Measurements from ENCODE around the gene FRS3.

Gene FRS3

GRCh38 chr6:41741625-41742490 is 37.8 kb downstream of the FRS3 start:
- DNase-seq, result no peak

- DNase-seq, result no peak
These were observed 39.1 kb downstream of the FRS3 start for GRCh38 chr6:41740366-41741162.

GRCh38 chr6:41739041-41739440 is 40.7 kb downstream of the FRS3 start:
- no peak for DNase-seq

GRCh38 chr6:41737591-41738130 is 42.0 kb downstream of the FRS3 start:
- no peak for DNase-seq

- no peak for DNase-seq
These were observed 42.7 kb downstream of the FRS3 start for GRCh38 chr6:41736800-41737555.

GRCh38 chr6:41736186-41736733 is 43.4 kb downstream of the FRS3 start:
- DNase-seq, result no peak

- peak in 13 of 14 donors; percentile 50 to 95 (median 90) for DNase-seq
These were observed 44.1 kb downstream of the FRS3 start, which contains the start of gene TFEB for GRCh38 chr6:41735427-41736185. TSS of gene TFEB (minus strand) at chr6:41735608. CDS start at chr6:41691213, 44,395 bp downstream.

- peak in 13 of 14 donors; percentile 80 to 95 (median 90) for DNase-seq
These were observed 44.9 kb downstream of the FRS3 start for GRCh38 chr6:41734666-41735426.

- DNase-seq, result peak in 12 of 14 donors; percentile 74 to 96 (median 91)
These were observed 45.7 kb downstream of the FRS3 start for GRCh38 chr6:41733707-41734665.

GRCh38 chr6:41733360-41733706 is 46.4 kb downstream of the FRS3 start:
- DNase-seq, result peak in 3 of 14 donors; percentile 28 to 71 (median 68)

GRCh38 chr6:41732591-41733359 is 46.9 kb downstream of the FRS3 start:
- peak in 3 of 14 donors; percentile 64 to 73 (median 67) for DNase-seq

GRCh38 chr6:41732149-41732548 is 47.6 kb downstream of the FRS3 start:
- DNase-seq, result no peak

- peak in 1 of 14 donors; percentile 62 for DNase-seq
These were observed 48.1 kb downstream of the FRS3 start for GRCh38 chr6:41731561-41732086.

- peak in 2 of 14 donors; percentile 19 to 59 for DNase-seq
These were observed 48.9 kb downstream of the FRS3 start for GRCh38 chr6:41730531-41731436.

- no peak for DNase-seq
These were observed 50.1 kb downstream of the FRS3 start for GRCh38 chr6:41729624-41730023.

GRCh38 chr6:41728954-41729353 is 50.7 kb downstream of the FRS3 start:
- no peak for DNase-seq

All from C1 segment of cervical spinal cord (tissue), 14 donors.